HepG2 (cell line): Measurements from ENCODE around the gene LRRC25. TPM values are rescaled to one million over a fixed set of nuclear protein-coding genes. Genes with fewer than 3 reads are reported as not detected.

Source experiments
- HNRNPUL1 ChIP-seq: fragments of 200-400 bp; formaldehyde crosslinking; IDR thresholded peaks from 2 replicates; pipeline ENCODE4 v1.6.1; 2017; ENCODE audit warnings: low read depth, mild to moderate bottlenecking, low read length, moderate library complexity
- MTA1 ChIP-seq: sonication (generic); formaldehyde crosslinking; IDR thresholded peaks from 2 replicates; pipeline ENCODE4 v1.4.0; 2020; ENCODE audit warnings: missing genetic modification reagents, mild to moderate bottlenecking, borderline replicate concordance
- NONO ChIP-seq, 2 experiments: fragments of 450-650 bp in 1 of 2; sonication (generic) in 1 of 2; formaldehyde crosslinking in 1 of 2; IDR thresholded peaks in 1 of 2; conservative IDR thresholded peaks in 1 of 2; 2 replicates each; pipeline versions ENCODE4 v1.6.1 to v1.8.0; 2017 to 2022; ENCODE audit warnings: mild to moderate bottlenecking in 1 of 2, missing genetic modification reagents in 1 of 2, moderate library complexity in 1 of 2
- PLRG1 ChIP-seq: fragments of 450-650 bp; conservative IDR thresholded peaks from 2 replicates; pipeline ENCODE4 v1.6.1; 2016
- YY1 ChIP-seq: IDR thresholded peaks from 2 replicates; pipeline ENCODE4 v1.6.1; 2011; ENCODE audit warnings: low read length, low read depth, moderate library complexity, mild to moderate bottlenecking; ENCODE audit not compliant: insufficient read depth, insufficient replicate concordance
- ZC3H4 ChIP-seq: sonication (generic); formaldehyde crosslinking; IDR thresholded peaks from 2 replicates; pipeline ENCODE4 v1.4.0; 2020; ENCODE audit warnings: missing genetic modification reagents, borderline replicate concordance
- ZGPAT ChIP-seq: IDR thresholded peaks from 2 replicates; pipeline ENCODE4 v1.6.1; 2016; ENCODE audit warnings: mild to moderate bottlenecking
- ZNF563 ChIP-seq: sonication (generic); formaldehyde crosslinking; IDR thresholded peaks from 2 replicates; pipeline ENCODE4 v1.8.0; 2022; ENCODE audit warnings: mild to moderate bottlenecking, moderate library complexity, missing genetic modification reagents
- ZNF572 ChIP-seq: sonication (generic); formaldehyde crosslinking; IDR thresholded peaks from 2 replicates; pipeline ENCODE4 v1.5.1; 2020; ENCODE audit warnings: mild to moderate bottlenecking, missing genetic modification reagents
- ZNF619 ChIP-seq: sonication (generic); formaldehyde crosslinking; IDR thresholded peaks from 2 replicates; pipeline ENCODE4 v1.4.0; 2020; ENCODE audit warnings: mild to moderate bottlenecking, missing genetic modification reagents
- ZNF713 ChIP-seq: sonication (generic); formaldehyde crosslinking; IDR thresholded peaks from 2 replicates; pipeline ENCODE4 v1.4.0; 2020; ENCODE audit warnings: mild to moderate bottlenecking, missing genetic modification reagents
- ZSCAN31 ChIP-seq: sonication (generic); formaldehyde crosslinking; IDR thresholded peaks from 2 replicates; pipeline ENCODE4 v1.5.0; 2020; ENCODE audit warnings: low read depth, mild to moderate bottlenecking, missing genetic modification reagents
- polyA plus RNA-seq, 8 experiments: library from polyadenylated mRNA; depleted of rRNA in 3 of 8; stranded (reverse) in 7 of 8; unstranded in 1 of 8; fragments of >200 nt; fragmentation: Illumina TruSeq in 4 of 8; extraction: Trizol in 4 of 8; gene quantifications; 2 replicates each; pipeline versions ENCODE4 v1.2.1 to v1.2.3, GENCODE V29; 2011 to 2016; ENCODE audit warnings: low read depth in 4 of 8, missing spikeins in 1 of 8, mixed read lengths in 1 of 8; ENCODE audit not compliant: insufficient read depth in 1 of 8
- total RNA-seq, 5 experiments: library from RNA; depleted of rRNA; stranded (reverse); fragments of >200 nt; fragmentation: Illumina TruSeq; extraction: Trizol; gene quantifications; 2 replicates each; pipeline ENCODE4 v1.2.3, GENCODE V29; 2016; ENCODE audit warnings: low read depth in 1 of 5
- TF ChIP-seq, protein P1 (sequence below): sonication (generic); formaldehyde crosslinking; IDR thresholded peaks from 2 replicates; pipeline ENCODE4 v1.4.0; 2020; ENCODE audit warnings: missing genetic modification reagents
- TF ChIP-seq, protein P2 (sequence below): IDR thresholded peaks from 2 replicates; pipeline ENCODE4 v1.6.1; 2016; ENCODE audit warnings: missing biosample characterization, missing genetic modification reagents, low read depth

The LRRC25 gene
- total and polyA plus RNA-seq, 2 of the 13 experiments (the other 11 are each of a cell fraction or from before 2014, with no cell fraction given) = 0.13 to 0.53 TPM

DNA sequence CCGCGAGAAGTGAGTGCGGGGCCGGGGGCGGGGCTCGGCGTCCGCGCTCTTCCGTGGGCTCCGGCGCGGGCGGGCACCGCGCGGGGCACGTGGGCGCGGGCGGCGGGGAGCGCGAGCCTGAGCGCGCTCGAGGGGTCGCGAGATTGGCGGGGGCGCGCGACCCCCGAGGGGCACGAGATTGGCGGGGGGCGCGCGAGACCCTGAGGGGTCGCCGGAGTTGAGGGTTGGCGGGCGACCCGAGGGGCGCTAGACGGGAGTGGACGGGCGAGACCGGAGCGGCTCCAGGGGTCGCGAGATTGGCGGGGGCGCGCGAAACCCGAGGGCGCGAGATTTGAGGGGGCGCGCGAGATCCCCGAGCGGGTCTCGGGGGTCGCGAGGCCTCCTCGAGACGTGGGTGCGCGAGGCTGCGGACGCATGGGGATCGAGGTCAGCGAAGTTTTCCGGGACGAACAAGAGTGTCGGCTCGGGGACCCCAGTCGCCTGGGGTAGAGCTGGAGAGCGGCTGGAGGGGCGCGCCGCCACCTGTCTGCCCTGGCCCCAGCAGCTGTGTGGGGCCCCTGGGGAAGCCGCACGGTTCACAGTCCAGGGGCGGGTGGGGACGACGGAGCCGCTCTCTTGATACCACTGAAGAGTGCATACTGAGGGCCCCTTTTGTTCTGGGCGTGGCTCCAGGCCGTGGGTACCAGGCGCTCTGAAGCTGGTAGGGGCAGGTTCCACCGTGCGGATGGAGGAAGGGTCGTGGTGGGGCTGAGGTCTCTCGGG, 22.5 kb upstream of the LRRC25 start (continued):
- TF ChIP-seq, protein P1, sequence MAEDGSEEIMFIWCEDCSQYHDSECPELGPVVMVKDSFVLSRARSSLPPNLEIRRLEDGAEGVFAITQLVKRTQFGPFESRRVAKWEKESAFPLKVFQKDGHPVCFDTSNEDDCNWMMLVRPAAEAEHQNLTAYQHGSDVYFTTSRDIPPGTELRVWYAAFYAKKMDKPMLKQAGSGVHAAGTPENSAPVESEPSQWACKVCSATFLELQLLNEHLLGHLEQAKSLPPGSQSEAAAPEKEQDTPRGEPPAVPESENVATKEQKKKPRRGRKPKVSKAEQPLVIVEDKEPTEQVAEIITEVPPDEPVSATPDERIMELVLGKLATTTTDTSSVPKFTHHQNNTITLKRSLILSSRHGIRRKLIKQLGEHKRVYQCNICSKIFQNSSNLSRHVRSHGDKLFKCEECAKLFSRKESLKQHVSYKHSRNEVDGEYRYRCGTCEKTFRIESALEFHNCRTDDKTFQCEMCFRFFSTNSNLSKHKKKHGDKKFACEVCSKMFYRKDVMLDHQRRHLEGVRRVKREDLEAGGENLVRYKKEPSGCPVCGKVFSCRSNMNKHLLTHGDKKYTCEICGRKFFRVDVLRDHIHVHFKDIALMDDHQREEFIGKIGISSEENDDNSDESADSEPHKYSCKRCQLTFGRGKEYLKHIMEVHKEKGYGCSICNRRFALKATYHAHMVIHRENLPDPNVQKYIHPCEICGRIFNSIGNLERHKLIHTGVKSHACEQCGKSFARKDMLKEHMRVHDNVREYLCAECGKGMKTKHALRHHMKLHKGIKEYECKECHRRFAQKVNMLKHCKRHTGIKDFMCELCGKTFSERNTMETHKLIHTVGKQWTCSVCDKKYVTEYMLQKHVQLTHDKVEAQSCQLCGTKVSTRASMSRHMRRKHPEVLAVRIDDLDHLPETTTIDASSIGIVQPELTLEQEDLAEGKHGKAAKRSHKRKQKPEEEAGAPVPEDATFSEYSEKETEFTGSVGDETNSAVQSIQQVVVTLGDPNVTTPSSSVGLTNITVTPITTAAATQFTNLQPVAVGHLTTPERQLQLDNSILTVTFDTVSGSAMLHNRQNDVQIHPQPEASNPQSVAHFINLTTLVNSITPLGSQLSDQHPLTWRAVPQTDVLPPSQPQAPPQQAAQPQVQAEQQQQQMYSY (CRISPR knock-in tag) = no peak
- TF ChIP-seq PLRG1 (no peak), NONO (IDR thresholded peaks at IDR 0.05) (no peak), NONO (CRISPR knock-in tag; conservative IDR thresholded peaks at IDR 0.05) (no peak; the same call in 1 of the 2 replicates), ZNF713 (CRISPR knock-in tag) (no peak), ZSCAN31 (CRISPR knock-in tag) (peak; percentile 50; the same call in 1 of the 2 replicates), ZNF572 (no peak), ZGPAT (no peak; the same call in 1 of the 2 replicates), ZNF619 (CRISPR knock-in tag) (0 out of 2 replicates have a peak, but pooled peaks have one; percentile 28), ZNF563 (peak; percentile 20; the same call in 1 of the 2 replicates), HNRNPUL1 (no peak), MTA1 (CRISPR knock-in tag) (peak; percentile 48; the same call in 1 of the 2 replicates), YY1 (peak; percentile 8), ZC3H4 (CRISPR knock-in tag) (no peak)
- TF ChIP-seq, protein P2, sequence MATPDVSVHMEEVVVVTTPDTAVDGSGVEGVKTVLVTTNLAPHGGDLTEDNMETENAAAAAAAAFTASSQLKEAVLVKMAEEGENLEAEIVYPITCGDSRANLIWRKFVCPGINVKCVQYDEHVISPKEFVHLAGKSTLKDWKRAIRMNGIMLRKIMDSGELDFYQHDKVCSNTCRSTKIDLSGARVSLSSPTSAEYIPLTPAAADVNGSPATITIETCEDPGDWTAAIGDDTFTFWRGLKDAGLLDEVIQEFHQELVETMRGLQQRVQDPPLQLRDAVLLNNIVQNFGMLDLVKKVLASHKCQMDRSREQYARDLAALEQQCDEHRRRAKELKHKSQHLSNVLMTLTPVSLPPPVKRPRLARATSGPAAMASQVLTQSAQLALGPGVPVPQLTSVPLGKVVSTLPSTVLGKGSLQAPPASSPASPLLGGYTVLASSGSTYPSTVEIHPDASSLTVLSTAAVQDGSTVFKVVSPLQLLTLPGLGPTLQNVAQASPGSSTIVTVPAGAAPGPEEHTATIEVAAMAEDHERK (CRISPR knock-in tag) = no peak
- TF ChIP-seq, all 625 proteins: peak for 114
